ENCODE data around the gene NEUROD2.

Gene NEUROD2

DNA sequence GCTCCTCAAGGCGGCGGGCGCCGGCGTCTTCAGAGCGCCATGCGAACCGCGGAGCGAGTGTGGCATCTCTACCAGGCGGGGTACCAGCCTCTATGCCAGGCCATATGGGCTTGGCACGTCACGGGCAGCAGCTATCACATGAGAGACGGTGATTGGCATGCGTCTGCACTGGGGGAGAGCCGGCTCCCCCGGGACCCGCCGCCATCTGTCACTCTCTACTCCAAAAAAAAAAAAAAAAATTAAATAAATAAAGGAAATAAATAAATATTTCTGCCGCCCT, at the start of gene NEUROD2:
TSS of gene NEUROD2 (minus strand) at position 70 of the 280 bp plus-strand sequence. CDS start 1,321 bp downstream, outside the sequence.
- no peak for FAIRE-seq

DNA sequence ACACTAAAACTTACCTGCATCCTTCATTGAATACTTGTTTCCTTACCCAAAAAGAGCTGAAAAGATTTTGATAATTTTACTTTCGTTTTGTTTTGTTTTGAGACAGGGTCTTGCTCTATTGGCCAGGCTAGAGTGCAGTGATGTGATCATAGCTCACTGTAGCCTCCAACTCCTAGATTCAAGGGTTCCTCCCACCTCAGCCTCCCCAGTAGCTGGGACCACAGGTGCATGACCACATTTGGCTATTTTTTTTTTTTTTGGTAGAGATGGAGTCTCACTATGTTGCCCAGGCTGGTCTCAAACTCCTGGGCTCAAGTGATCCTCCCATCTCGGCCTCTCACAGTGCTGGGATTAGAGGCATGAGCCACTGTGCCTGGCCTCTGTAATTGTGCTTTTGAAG, 47.4 kb upstream of the NEUROD2 start:
- no peak for FAIRE-seq

DNA sequence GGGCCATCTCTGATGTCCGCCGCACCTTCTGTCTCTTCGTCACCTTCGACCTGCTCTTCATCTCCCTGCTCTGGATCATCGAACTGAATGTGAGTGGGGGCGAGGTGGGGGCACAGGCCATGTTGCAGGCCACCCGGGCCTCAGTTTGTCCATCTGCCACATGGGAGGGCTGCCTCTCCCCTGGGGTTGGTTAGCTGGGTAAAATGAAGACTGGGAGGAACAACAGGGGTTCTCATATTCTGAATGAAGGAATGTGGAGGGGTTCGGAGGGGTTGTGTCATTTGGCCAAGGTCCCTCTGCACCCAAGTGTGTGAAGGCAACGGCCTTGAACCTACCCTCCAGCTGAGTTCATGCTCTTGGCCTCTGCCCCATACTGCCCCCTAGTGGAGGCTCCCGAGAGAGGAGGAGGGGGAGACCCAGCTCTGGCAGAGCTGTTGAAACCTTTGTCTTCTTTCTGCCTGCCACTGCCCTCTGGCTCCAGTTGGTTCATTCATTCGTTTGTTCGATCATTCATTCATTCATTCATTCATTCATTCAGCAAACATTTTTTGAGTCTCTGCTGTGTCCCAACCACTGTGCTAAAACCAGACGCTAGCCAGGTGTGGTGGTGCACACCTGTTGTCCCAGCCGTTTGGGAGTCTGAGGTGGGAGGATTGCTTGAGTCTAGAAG, 46.1 kb upstream of the NEUROD2 start:
- FAIRE-seq = no peak

GRCh38 chr17:39653316-39653661, 45.6 kb upstream of the NEUROD2 start:
- FAIRE-seq = no peak

- FAIRE-seq = peak; percentile 39
These were observed 45.0 kb upstream of the NEUROD2 start for GRCh38 chr17:39652587-39653315.

DNA sequence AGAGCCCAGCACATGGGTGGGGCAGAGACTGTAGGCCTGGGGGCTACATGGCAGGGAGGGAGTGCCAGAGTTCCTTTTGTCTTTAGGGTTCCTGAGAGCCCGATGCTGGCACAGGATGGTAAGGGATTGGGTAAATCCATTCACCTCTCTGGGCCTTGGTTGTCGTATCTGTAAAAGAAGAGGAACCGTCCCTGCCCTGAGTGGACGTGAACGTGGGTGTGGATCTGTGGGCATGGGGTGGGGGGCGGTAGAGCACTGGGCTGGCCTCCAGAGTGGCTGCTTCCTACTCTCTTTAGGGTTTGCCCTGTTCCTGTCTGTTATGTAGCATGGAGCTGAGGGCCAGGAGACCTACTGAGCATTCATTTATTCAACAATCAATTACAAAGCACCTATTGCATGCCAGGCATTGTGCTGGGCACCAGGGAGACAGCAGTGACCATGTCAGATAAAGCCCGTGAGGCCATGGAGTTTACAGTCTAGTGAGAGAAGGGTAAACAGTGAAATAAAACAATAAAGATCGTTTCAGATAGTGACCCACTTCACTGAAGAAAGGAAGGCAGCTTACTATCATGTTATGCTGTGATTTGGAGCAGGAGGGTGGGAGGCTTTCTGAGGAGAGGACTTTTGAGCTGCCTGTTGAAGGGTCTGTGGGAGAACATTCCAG, 44.3 kb upstream of the NEUROD2 start:
- FAIRE-seq = no peak

GRCh38 chr17:39650121-39650579, 42.4 kb upstream of the NEUROD2 start:
- FAIRE-seq = no peak

- FAIRE-seq = no peak
These were observed 41.1 kb upstream of the NEUROD2 start for GRCh38 chr17:39648616-39649366.

DNA sequence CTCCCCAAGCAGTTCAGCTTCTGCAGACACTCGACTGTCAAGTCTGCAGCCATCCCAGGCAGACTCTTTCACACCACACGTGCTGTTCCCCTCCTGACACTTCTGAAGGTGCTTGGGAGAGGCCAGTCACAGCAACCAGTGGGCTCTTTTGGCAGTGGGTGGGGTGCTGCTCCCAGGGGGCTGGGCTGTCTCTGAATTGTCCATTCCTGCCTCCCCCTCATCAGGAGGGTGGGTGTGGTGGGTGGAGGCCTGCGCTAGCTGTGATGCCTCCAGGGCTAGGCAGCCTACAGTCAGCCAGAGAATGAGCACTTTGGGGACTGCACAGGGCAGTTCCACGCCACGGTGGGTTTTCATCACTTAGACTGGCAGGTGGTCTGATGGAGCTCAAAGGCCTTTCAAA, 39.5 kb upstream of the NEUROD2 start:
- no peak for FAIRE-seq

- FAIRE-seq = no peak
These were observed 35.6 kb upstream of the NEUROD2 start for GRCh38 chr17:39643271-39643670.

- FAIRE-seq = no peak
These were observed 34.8 kb upstream of the NEUROD2 start for GRCh38 chr17:39642291-39643074.

- FAIRE-seq = no peak
These were observed 34.2 kb upstream of the NEUROD2 start for GRCh38 chr17:39641883-39642282.

- no peak for FAIRE-seq
These were observed 33.4 kb upstream of the NEUROD2 start for GRCh38 chr17:39641097-39641496.

DNA sequence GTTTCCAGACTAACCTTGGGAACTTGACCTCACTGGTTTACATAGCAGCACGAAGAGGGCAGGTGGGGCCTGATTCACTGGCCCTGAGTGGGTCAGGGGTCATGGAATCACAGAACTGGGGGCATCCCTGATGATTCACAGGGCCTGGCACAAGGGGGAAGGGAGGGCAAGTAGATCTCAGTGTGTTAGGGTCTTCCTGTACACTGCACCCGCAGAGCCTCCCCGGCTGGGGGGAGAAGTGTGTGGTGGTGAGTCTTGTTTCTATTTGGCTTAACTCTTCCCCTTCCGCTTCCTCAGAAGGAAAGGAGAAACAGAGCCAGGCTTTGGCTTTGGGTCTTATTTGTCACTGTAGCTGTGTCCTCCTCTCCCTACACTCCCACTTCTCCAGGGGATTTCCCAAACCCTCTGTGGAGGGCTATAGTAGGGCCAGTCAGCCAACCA, 32.9 kb upstream of the NEUROD2 start:
- FAIRE-seq = no peak

GRCh38 chr17:39639566-39640458, 32.1 kb upstream of the NEUROD2 start:
- FAIRE-seq = no peak

- FAIRE-seq = no peak
These were observed 31.3 kb upstream of the NEUROD2 start for GRCh38 chr17:39639043-39639442.

- no peak for FAIRE-seq
These were observed 30.6 kb upstream of the NEUROD2 start for GRCh38 chr17:39638317-39638716.

GRCh38 chr17:39636927-39637736, 29.4 kb upstream of the NEUROD2 start, which contains the start of gene STARD3:
STARD3 (plus strand) TSS chr17:39637144; CDS start chr17:39653532, 16,388 bp downstream.
- FAIRE-seq = peak; percentile 65

- FAIRE-seq = no peak
These were observed 28.8 kb upstream of the NEUROD2 start for GRCh38 chr17:39636587-39636926.

DNA sequence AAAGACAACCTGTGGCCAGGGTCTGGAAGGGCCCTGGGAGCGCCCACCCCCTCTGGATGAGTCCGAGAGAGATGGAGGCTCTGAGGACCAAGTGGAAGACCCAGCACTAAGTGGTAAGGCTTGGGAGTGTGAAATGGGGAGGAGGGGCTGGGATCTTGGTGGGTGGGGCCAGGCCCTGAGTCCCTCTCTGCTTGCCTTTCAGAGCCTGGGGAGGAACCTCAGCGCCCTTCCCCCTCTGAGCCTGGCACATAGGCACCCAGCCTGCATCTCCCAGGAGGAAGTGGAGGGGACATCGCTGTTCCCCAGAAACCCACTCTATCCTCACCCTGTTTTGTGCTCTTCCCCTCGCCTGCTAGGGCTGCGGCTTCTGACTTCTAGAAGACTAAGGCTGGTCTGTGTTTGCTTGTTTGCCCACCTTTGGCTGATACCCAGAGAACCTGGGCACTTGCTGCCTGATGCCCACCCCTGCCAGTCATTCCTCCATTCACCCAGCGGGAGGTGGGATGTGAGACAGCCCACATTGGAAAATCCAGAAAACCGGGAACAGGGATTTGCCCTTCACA, 28.0 kb upstream of the NEUROD2 start:
- FAIRE-seq = no peak

Measured in G401.6 (cell line).